Measurements from ENCODE around the gene CKLF. TPM values are rescaled to one million over a fixed set of nuclear protein-coding genes. Genes with fewer than 3 reads are reported as not detected.

CKLF gene
- total RNA-seq, 1 donor from 2014 or later, result 25.4 TPM

- no peak for DNase-seq (ENCODE audit: low read depth)
Observed at GRCh38 chr16:66614161-66614802, 61.9 kb downstream of the CKLF start.

Other genes starting within 250 kb of the CKLF start
- not detected in 2 replicates for gene CDH5, start 185.9 kb upstream of the CKLF start, total RNA-seq
- 15.3 and 19.1 TPM in 2 replicates for gene BEAN1, start 125.3 kb upstream of the CKLF start, total RNA-seq
- gene TK2, start 2.5 kb upstream of the CKLF start, total RNA-seq, result 18.9 and 21.2 TPM in 2 replicates
- 0.52 and 1.4 TPM in 2 replicates for gene CMTM1, start 13.9 kb downstream of the CKLF start, total RNA-seq
- gene CMTM2, start 26.9 kb downstream of the CKLF start, total RNA-seq, result not detected in 2 replicates
- gene CMTM3, start 52.1 kb downstream of the CKLF start, total RNA-seq, result 19.0 and 21.2 TPM in 2 replicates
- 10.7 and 10.9 TPM in 2 replicates for gene CMTM4, start 144.2 kb downstream of the CKLF start, total RNA-seq
- gene DYNC1LI2, start 199.0 kb downstream of the CKLF start, total RNA-seq, result 108 and 137 TPM in 2 replicates
- not detected in 2 replicates for gene TERB1, start 249.0 kb downstream of the CKLF start, total RNA-seq

All from myocyte (in vitro differentiated cells).